H1 (cell line): ENCODE measurements around the gene GLOD4. TPM values are rescaled to one million over a fixed set of nuclear protein-coding genes. Genes with fewer than 3 reads are reported as not detected.

ENCODE experiments used
- CTCF ChIA-PET: fragments of 300-600 bp; sonication (Branson Sonifier 250); formaldehyde crosslinking; loops from one replicate; lab custom pipeline; 2021; ENCODE audit not compliant: partially characterized antibody; lab: Charles Lee
- POLR2A ChIA-PET: fragments of 300-600 bp; sonication (Branson Sonifier 250); formaldehyde crosslinking; loops from one replicate; lab custom pipeline; 2021; ENCODE audit warnings: inconsistent platforms; ENCODE audit not compliant: partially characterized antibody; lab: Charles Lee
- DNase-seq, 2 experiments: peaks; one replicate each; pipeline versions ENCODE4 v3.0.0 to v3.0.0-alpha.2; 2010 to 2022; ENCODE audit warnings: low spot score in 2 of 2, low read depth in 1 of 2, mixed read lengths in 1 of 2
- FAIRE-seq: peaks from 2 replicates; lab custom pipeline; 2011; peaks lifted over from hg19 to GRCh38; lab: Jason Lieb, UNC
- H2AFZ ChIP-seq: 2 replicates; pipeline ENCODE4 v1.8.1; 2012; ENCODE audit warnings: low read length, inconsistent platforms
- H2AK5ac ChIP-seq: 2 replicates; pipeline ENCODE4 v1.6.1; 2013; ENCODE audit warnings: low read depth, low read length
- H2BK120ac ChIP-seq: replicated peaks from 2 replicates; pipeline ENCODE3; 2013; ENCODE audit warnings: low read depth, low read length, inconsistent platforms
- H2BK12ac ChIP-seq: 2 replicates; pipeline ENCODE4 v1.6.1; 2013; ENCODE audit warnings: low read depth, low read length
- H2BK15ac ChIP-seq: 2 replicates; pipeline ENCODE4 v1.6.1; 2013; ENCODE audit warnings: low read length
- H2BK20ac ChIP-seq: 2 replicates; pipeline ENCODE4 v1.6.1; 2013; ENCODE audit warnings: low read length
- H2BK5ac ChIP-seq: 2 replicates; pipeline ENCODE4 v1.6.1; 2013; ENCODE audit warnings: low read depth, low read length
- H3K14ac ChIP-seq: 2 replicates; pipeline ENCODE4 v1.6.1; 2013; ENCODE audit warnings: inconsistent platforms; ENCODE audit not compliant: insufficient read length
- H3K18ac ChIP-seq: 2 replicates; pipeline ENCODE4 v1.6.1; 2013; ENCODE audit warnings: low read length; ENCODE audit errors: extremely low read depth
- H3K23ac ChIP-seq: 2 replicates; pipeline ENCODE4 v1.6.1; 2013; ENCODE audit warnings: inconsistent platforms; ENCODE audit not compliant: insufficient read length
- H3K23me2 ChIP-seq: 2 replicates; pipeline ENCODE4 v1.6.1; 2013; ENCODE audit warnings: low read depth, low read length
- H3K27ac ChIP-seq: 2 replicates; pipeline ENCODE4 v1.6.1; 2011; ENCODE audit warnings: low read depth, low read length, inconsistent platforms
- H3K27me3 ChIP-seq, 4 experiments: replicated peaks in 1 of 4; 1 replicate in 1 of 4; 2 replicates in 3 of 4; pipeline versions ENCODE4 v1.6.1 to v1.8.1; 2011 to 2013; ENCODE audit warnings: low read length in 3 of 4, mild to moderate bottlenecking in 3 of 4, inconsistent platforms in 2 of 4, mixed read lengths in 2 of 4, moderate library complexity in 1 of 4; ENCODE audit not compliant: control insufficient read depth in 3 of 4, insufficient read depth in 3 of 4; ENCODE audit errors: extremely low read depth in 1 of 4
- H3K36me3 ChIP-seq, 4 experiments: 2 replicates each; pipeline versions ENCODE4 v1.6.1 to v1.8.1; 2011 to 2013; ENCODE audit warnings: mild to moderate bottlenecking in 4 of 4, low read length in 3 of 4, moderate library complexity in 2 of 4, control low read depth in 1 of 4, inconsistent platforms in 1 of 4; ENCODE audit not compliant: insufficient read depth in 4 of 4, control insufficient read depth in 2 of 4
- H3K4ac ChIP-seq: replicated peaks from 2 replicates; pipeline ENCODE3; 2013; ENCODE audit warnings: low read length, low read depth, mixed read lengths, inconsistent platforms; ENCODE audit not compliant: insufficient read length
- H3K4me1 ChIP-seq, 4 experiments: replicated peaks in 1 of 4; 1 replicate in 1 of 4; 2 replicates in 3 of 4; pipeline versions ENCODE4 v1.6.1 to v1.8.1; 2011 to 2013; ENCODE audit warnings: low read length in 3 of 4, inconsistent platforms in 2 of 4, mixed read lengths in 1 of 4; ENCODE audit not compliant: insufficient read depth in 4 of 4, control insufficient read depth in 3 of 4
- H3K4me2 ChIP-seq, 2 experiments: 2 replicates each; pipeline versions ENCODE4 v1.6.1 to v1.8.1; 2011 to 2013; ENCODE audit warnings: low read depth in 2 of 2, low read length in 2 of 2, control low read depth in 1 of 2, inconsistent platforms in 1 of 2, mild to moderate bottlenecking in 1 of 2; ENCODE audit not compliant: insufficient read depth in 1 of 2
- H3K4me3 ChIP-seq, 4 experiments: fragments of 200-600, 300-600 bp in 1 of 4; sonication (generic), shearing (Covaris generic), sonication (Bioruptor Twin) in 1 of 4; 2 replicates each; pipeline versions ENCODE4 v1.5.1 to v1.8.1; 2011 to 2016; ENCODE audit warnings: low read length in 4 of 4, low read depth in 3 of 4, control low read depth in 2 of 4, inconsistent platforms in 2 of 4, mild to moderate bottlenecking in 2 of 4, mixed read lengths in 1 of 4, moderate library complexity in 1 of 4; ENCODE audit not compliant: insufficient read depth in 2 of 4; ENCODE audit errors: extremely low read depth in 1 of 4
- H3K56ac ChIP-seq: replicated peaks from 2 replicates; pipeline ENCODE3; 2013; ENCODE audit warnings: low read depth, mild to moderate bottlenecking, mixed read lengths, low read length, inconsistent platforms; ENCODE audit not compliant: insufficient read length
- H3K79me1 ChIP-seq: 2 replicates; pipeline ENCODE4 v1.6.1; 2013; ENCODE audit warnings: low read depth, low read length, control low read depth
- H3K79me2 ChIP-seq, 2 experiments: 2 replicates each; pipeline versions ENCODE4 v1.6.1 to v1.8.1; 2012 to 2013; ENCODE audit warnings: low read length in 2 of 2, mild to moderate bottlenecking in 2 of 2, inconsistent platforms in 1 of 2; ENCODE audit not compliant: insufficient read depth in 2 of 2, control insufficient read depth in 1 of 2
- H3K9ac ChIP-seq, 4 experiments: replicated peaks in 1 of 4; 1 replicate in 1 of 4; 2 replicates in 3 of 4; pipeline versions ENCODE4 v1.6.1 to v1.8.1; 2011 to 2013; ENCODE audit warnings: low read depth in 3 of 4, low read length in 3 of 4, control low read depth in 2 of 4, mild to moderate bottlenecking in 2 of 4, moderate library complexity in 2 of 4, inconsistent platforms in 1 of 4; ENCODE audit errors: extremely low read depth in 1 of 4
- H3K9me3 ChIP-seq, 2 experiments: 2 replicates each; pipeline versions ENCODE4 v1.6.1 to v1.8.1; 2012 to 2013; ENCODE audit warnings: mild to moderate bottlenecking in 2 of 2, moderate library complexity in 2 of 2, control low read depth in 1 of 2, inconsistent platforms in 1 of 2, low read depth in 1 of 2, low read length in 1 of 2, mixed read lengths in 1 of 2; ENCODE audit not compliant: insufficient read depth in 2 of 2
- H4K20me1 ChIP-seq, 2 experiments: replicated peaks in 1 of 2; 2 replicates each; pipeline versions ENCODE3 to v1.8.1; 2011 to 2013; ENCODE audit warnings: inconsistent platforms in 2 of 2, low read length in 2 of 2, mild to moderate bottlenecking in 1 of 2; ENCODE audit not compliant: insufficient read depth in 2 of 2, control insufficient read depth in 1 of 2
- H4K5ac ChIP-seq: 2 replicates; pipeline ENCODE4 v1.6.1; 2013; ENCODE audit warnings: low read length, low read depth, mixed read lengths, inconsistent platforms; ENCODE audit not compliant: insufficient read length
- H4K8ac ChIP-seq: 2 replicates; pipeline ENCODE4 v1.8.0; 2013; ENCODE audit warnings: mild to moderate bottlenecking, moderate library complexity, low read length, inconsistent platforms; ENCODE audit not compliant: insufficient read depth; ENCODE audit errors: extremely low read depth
- H4K91ac ChIP-seq: replicated peaks from 2 replicates; pipeline ENCODE3; 2013; ENCODE audit warnings: low read length, mixed read lengths, inconsistent platforms; ENCODE audit not compliant: insufficient read length
- NRF1 ChIP-seq: IDR thresholded peaks from 2 replicates; pipeline ENCODE4 v1.6.1; 2011; ENCODE audit warnings: mild to moderate bottlenecking, low read depth, low read length, improper control_type of control experiment
- WGBS, 2 experiments: shearing (Covaris generic) in 1 of 2; methylation state at CpG; one replicate each; pipeline versions ENCODE4 v1.1.6 to v1.1.7; 2013 to 2015; ENCODE audit warnings: low lambda C conversion rate in 2 of 2, mixed read lengths in 2 of 2, inconsistent platforms in 1 of 2, low coverage in 1 of 2, missing lambda C conversion rate in 1 of 2; ENCODE audit not compliant: insufficient replicate concordance in 2 of 2, insufficient coverage in 1 of 2, insufficient read length in 1 of 2; ENCODE audit errors: extremely low coverage in 1 of 2, missing lambda C conversion rate in 1 of 2; 5-methylcytosine and 5-hydroxymethylcytosine counted together
- polyA plus RNA-seq, 7 experiments: library from polyadenylated mRNA; depleted of rRNA in 3 of 7; stranded (reverse) in 5 of 7; unstranded in 2 of 7; fragments of >200 nt in 5 of 7; fragments of 200-250 nt in 2 of 7; gene quantifications; 1 replicate in 5 of 7; 2 replicates in 1 of 7; 4 replicates in 1 of 7; pipeline versions ENCODE4 v1.2.1 to v1.2.3, GENCODE V29; 2011 to 2013; ENCODE audit warnings: missing spikeins in 2 of 7, mixed read lengths in 2 of 7
- total RNA-seq: library from RNA; stranded (reverse); fragmentation: NEBNext Ultra II Directional; extraction: Animal tissue kit (Norgen Biotek cat#: 25700); gene quantifications from 2 replicates; pipeline ENCODE4 v1.2.1, GENCODE V29; 2021

Gene GLOD4
- total and polyA plus RNA-seq, 2 of the 8 experiments (the other 6 are each of a cell fraction or from before 2014, with no cell fraction given) = 36.8 to 81.3 TPM

- Histone ChIP-seq H3K18ac (no peak overlapping the region), H3K4me2 (no peak overlapping the region), H3K79me2 (no peaks in the 10 kb centered on the region), H2AK5ac (no peak overlapping the region), H2BK120ac (no peak overlapping the region), H2AFZ (no peak overlapping the region), H3K9me3 (no peaks in the 10 kb centered on the region), H3K4me1 (no peaks in the 10 kb centered on the region), H4K8ac (no peak overlapping the region), H3K27ac (no peak overlapping the region), H3K4me3 (no peak overlapping the region), H4K91ac (no peak overlapping the region), H3K14ac (no peak overlapping the region), H4K20me1 (no peaks in the 10 kb centered on the region), H2BK12ac (no peak overlapping the region), H3K79me1 (no peaks in the 10 kb centered on the region; the same call in 1 of the 2 replicates), H3K23ac (no peak overlapping the region), H3K27me3 (no peaks in the 10 kb centered on the region), H3K4ac (no peak overlapping the region), H3K36me3 (peaks cover 14 to 51% (median 27%) of the 10 kb centered on the region in 4 experiments; a peak in 7 of 8 replicates), H2BK15ac (no peak overlapping the region), H3K56ac (no peak overlapping the region), H2BK5ac (no peak overlapping the region), H3K9ac (no peak overlapping the region), H4K5ac (no peak overlapping the region), H3K23me2 (no peaks in the 10 kb centered on the region), H2BK20ac (no peak overlapping the region)
- TF ChIP-seq NRF1 = no peak
- DNase-seq (no peak), FAIRE-seq (no peak)
- POLR2A ChIA-PET = no interaction called here
- CTCF ChIA-PET = interaction anchor here (1.2 kb wide), 1 partner anchor 9 kb away, joined by 4 read pairs; no protein-coding TSS in a partner anchor
- whole genome bisulfite sequencing, 2 experiments = 97% methylated on average over 9 of the region's 9 CpGs; no CpG with 5 or more reads in 1 of the 2 experiments
These were observed 21.7 kb downstream of the GLOD4 start for GRCh38 chr17:760371-760770.
